Cardiac fibroblast (primary cell): ENCODE results near the gene C3orf20.

Source experiments
- DNase-seq, 2 donors: peaks; one replicate each; pipeline versions ENCODE4 v3.0.0 to v3.0.0-alpha.2; 2010; ENCODE audit warnings: low read depth in 2 of 2
- H3K4me3 ChIP-seq, 2 donors: replicated peaks in 1 of 2; 1 replicate in 1 of 2; 2 replicates in 1 of 2; pipeline ENCODE4 v1.5.1; 2011; ENCODE audit warnings: low read depth in 2 of 2, low read length in 2 of 2, mild to moderate bottlenecking in 2 of 2, moderate library complexity in 1 of 2
- CTCF ChIP-seq: IDR thresholded peaks from one replicate; pipeline ENCODE4 v1.5.1; 2011; ENCODE audit warnings: low read depth, mild to moderate bottlenecking, low read length, inconsistent platforms

Gene C3orf20

GRCh38 chr3:14631687-14632441, 43.1 kb upstream of the C3orf20 start:
- TF ChIP-seq CTCF, result no peak
- no peak overlapping the region for H3K4me3 ChIP-seq
- no peak for DNase-seq

GRCh38 chr3:14632442-14632930, 42.5 kb upstream of the C3orf20 start:
- no peak for DNase-seq
- no peak for TF ChIP-seq CTCF

GRCh38 chr3:14633417-14633816, 41.5 kb upstream of the C3orf20 start:
- DNase-seq, result no peak
- no peak for TF ChIP-seq CTCF
- no peak overlapping the region for H3K4me3 ChIP-seq

More at GRCh38 chr3:14632442-14632930, 42.5 kb upstream of the C3orf20 start:
- H3K4me3 ChIP-seq, result no peak overlapping the region

- peak; percentile 84 for TF ChIP-seq CTCF
- DNase-seq, result peak; percentile 77 to 82
- no peak overlapping the region for H3K4me3 ChIP-seq
Observed at GRCh38 chr3:14633819-14634424, 41.0 kb upstream of the C3orf20 start.

- DNase-seq, result peak in 1 of 2 donors; percentile 81
- H3K4me3 ChIP-seq, result no peak overlapping the region
- TF ChIP-seq CTCF, result no peak
Observed at GRCh38 chr3:14634763-14635400, 40.1 kb upstream of the C3orf20 start.

- no peak for TF ChIP-seq CTCF
- DNase-seq, result no peak
- H3K4me3 ChIP-seq, result no peak overlapping the region
Observed at GRCh38 chr3:14636496-14637087, 38.3 kb upstream of the C3orf20 start.
